NCI-H1105 (cell line): ENCODE results near the gene EML4.

Experiments
- DNase-seq: peaks from one replicate; lab custom pipeline; 2025; lab: John Stamatoyannopoulos, UW

EML4 gene

DNA sequence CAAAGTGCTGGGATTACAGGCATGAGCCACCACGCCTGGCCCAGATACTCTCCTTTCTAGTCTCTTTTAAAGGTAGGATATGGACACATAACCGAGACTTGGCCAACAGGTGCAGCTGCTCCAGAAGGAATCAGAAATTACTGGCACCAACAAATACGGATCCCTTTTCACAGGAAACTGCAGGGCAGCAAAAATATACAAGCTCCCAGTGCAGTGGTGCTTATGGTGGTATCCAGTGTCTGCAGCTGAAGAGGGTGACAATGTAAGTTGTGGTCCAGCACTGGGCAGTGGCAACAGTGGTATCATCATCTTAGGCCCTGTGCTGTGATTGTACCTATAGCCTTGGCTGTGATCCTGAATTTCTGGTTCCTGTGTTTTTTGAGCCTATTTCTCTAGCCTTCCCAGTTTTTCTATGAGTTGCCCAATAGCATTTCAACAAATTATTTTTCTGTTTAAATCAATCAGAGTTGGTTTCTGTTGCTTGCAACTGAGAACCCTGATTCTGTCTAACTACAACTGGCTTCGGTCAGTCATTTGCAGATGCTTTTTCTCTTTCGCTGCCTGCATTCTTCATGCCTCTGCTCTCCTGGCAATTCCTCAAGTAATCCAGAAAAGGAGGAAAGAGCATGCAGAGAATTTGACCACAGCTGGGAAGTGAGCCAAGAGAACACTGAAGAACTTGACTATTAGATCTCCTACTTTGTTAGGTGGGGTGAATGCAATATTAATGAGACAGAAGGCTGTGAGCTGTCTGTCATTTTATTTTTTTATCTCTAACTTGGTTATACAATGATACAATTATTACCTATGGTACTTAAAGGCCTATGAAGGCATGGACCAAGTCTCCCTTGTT lies 30.8 kb upstream of the EML4 start:
- peak; percentile 17 for DNase-seq

DNA sequence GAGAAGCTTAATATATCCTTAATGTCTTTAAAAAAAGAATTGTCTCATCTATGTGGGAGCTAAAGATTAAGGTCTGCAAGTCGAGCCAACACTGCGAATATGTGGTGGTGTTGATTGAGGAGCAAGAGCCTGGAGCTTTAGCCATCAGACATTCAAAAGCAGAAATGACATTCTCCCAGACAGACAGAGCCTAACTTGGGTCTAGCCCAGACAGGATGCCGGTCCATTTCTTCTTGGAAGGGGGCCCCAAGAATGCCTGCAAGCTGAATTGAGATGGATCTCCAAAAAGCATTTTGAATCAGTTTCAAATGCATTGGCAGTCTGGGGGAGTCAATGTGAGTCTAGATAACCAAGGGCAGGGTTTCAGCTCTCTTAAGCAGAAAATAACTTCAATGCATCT lies 30.1 kb upstream of the EML4 start:
- DNase-seq = no peak

DNA sequence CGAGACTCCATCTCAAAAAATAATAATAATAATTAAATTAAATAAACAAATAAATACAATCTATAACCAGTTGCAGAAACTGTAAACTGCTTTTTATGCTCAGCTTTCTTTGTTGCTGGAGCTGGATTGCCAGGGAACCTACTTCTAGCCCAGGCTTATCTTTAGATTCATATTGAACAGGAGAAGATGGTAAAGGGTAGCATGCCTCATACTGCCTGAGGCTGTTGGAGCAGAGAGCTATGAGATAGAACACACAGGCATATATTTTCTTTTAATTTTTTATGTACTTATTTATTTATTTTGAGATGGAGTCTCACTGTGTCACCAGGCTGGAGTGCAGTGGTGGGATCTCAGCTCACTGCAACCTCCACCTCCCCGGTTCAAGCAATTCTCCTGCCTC lies 28.7 kb upstream of the EML4 start:
- no peak for DNase-seq

DNA sequence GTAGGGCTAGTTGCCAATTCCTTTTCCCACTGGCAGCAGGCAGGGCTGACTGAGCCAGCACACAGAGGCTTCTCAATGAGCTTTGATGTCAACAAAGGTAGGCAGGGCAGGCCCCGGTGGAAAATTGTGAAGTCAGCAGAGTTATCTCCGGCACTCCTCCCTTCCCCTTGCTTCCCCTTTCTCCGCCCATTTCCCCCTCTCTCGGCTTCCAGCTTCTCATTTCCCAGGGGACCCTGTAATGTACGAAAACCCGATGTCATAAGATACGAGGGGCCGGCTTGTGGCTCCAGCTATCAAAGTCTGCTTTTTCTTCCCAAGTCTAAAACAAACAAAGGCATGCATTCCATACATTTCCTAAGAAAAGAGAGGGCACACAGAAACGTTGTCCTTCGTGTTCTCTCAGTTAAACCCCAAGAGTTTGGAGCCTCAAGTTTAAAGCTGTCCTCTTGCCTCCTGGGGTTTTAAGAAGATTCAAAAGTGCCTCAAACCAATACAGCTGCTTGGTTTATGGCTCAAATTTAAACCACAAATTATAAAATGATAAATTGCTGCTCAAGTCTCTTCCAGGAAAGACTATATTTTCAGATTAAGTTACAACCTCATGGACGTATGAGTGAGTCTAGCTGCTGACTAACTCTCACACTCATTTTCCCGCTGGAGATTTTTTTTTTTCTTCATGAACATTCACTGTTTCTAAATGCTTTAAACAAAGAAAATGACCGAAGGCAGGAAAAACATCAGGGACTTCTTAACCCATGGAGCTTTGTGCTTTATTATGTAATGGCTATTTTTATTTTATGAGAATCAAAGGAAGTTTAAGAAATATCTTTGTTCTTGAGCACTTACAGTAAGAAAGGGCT lies 27.2 kb upstream of the EML4 start:
- peak; percentile 27 for DNase-seq

DNA sequence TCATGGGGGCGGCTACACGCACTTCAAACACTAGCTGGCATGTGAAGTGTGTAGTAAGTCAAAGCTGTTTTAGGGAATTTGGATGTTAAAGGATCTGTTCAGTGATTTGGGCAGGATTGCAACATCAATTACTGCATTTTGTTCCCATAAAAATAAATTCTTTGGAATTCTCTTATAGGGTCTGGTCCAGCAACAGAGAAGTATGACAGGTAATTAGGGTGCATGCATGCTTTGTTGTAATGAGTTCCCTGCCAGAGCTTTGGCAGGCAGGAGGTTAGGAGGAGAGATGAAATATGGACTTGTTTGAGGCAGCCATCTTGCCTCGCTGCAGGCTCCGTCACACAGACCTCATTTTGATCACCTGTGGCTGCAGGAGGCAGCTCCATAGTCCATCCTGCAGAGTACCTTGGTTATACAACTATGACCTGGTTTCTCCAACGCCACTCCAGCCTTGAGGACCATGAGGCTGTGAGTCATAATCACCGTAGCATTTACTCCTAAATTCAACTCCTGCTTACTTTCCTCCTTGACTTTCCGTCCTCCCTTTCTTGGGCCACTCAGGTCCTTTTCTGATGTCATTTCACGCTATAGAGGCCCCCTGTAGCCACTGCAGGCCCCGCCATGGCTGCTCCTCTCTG lies 26.5 kb upstream of the EML4 start:
- DNase-seq = no peak

DNA sequence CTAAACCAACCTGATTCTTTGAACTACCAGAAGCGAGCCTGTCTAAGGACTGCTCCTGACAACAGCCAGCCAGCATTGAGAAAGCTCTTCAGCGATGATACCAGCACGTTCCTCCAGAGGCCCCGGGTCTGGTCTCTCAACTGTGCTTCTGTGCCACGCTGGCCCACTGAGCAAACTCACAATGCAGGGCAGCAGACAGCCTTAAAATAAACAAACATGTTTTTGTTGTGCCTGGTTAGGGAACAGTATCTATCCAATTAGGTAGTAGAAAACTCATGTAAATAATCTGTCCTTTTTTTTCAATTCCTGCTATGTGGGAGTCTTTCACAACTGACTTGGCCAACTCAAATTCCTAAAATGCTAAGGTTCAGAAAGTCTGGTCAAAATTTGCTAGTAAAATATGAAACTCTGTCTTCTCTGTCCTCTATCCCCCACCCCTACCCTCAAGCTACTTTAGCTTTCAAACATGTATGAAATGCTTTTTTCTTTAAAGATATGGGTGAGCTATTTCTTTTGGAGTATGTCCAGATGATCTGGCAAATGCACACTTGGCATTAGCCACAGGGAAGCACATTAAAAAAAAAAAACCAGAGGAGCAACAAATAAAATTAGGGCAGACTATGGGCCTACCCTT lies 21.4 kb upstream of the EML4 start:
- no peak for DNase-seq

DNA sequence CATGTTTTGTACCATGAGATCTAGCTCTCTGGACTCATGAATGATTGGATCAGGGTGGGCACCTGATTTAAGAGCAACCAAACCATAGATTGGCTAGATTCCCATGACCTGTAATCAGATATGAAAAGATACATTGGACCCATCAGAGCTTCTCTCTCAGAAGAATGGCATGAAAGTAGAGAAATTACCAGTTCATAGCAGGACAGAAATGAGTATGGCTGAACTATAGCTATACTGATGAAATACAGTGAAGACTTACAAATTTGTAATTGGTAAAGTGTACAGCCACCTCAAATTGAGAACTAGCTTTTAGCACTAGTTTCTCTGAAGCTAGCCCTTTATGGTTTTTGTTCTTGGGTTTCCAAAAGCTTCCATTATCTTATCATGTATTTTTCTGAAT lies 19.0 kb upstream of the EML4 start:
- DNase-seq = no peak

DNA sequence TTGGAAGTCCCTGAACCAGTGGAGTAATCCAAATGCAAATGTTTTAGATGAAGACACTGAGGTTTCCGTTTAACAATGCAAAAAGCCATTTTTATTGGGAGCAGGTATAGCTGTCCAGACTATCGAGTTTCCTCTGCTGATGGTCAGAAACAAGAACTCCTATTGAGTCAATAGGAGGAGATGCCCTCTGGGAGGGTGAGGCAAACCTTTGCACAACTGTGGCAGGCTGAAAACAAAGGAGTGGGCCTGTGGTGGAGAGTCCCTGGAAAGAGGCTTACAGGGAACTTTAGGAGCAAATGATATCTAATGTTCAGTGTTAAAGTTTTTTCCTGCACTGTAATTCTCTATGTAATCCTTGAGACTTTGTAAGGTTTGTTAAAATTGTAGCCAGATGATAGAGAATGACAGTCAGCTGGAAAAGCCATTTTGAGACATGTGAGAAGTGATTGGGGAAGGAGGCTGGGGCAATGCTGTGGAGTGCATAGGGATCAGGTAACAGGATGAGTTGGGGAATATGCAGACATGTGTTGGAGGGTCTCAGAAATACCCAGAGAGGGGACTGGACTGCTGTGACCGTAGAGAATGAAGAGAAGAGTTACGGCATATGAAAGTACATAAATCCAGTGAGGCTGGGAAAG lies 15.1 kb upstream of the EML4 start:
- DNase-seq = no peak

DNA sequence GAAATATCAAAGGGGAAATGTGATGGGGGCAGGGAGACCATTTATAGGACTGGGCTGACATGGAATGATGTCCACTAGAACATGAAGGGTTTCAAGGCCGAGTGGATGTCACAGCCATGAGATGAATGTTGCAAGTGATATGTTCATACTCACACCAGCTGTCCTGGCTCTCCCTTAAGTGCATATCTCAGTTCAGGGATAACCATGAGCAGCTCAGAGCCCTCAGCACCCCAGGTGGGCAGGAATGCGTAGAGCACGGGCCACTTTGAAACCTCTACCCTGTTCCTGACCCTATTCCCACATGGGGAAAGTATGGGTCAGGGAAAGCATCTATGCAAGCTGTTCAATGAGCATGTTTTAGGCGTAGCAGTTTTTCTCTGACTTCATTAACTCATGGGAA lies 12.4 kb upstream of the EML4 start:
- no peak for DNase-seq

DNA sequence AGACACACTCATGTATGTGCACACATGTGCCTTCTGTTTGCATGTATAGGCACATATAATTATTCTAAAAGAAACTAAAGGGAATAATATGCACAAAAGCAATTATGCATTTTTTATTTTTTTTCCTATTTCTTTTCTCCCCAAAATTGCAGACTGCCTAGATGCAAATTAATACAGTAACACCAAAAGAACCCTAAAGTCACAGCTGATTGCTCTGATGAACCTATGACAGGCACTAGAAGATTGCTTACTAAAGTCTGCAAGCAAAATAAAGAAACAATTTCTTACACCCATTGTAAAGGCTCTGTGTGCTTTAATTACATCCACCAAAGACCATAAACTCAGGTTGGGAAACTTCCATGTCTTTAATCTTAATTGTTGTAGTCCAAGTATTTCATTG lies 7.7 kb upstream of the EML4 start:
- DNase-seq = no peak

DNA sequence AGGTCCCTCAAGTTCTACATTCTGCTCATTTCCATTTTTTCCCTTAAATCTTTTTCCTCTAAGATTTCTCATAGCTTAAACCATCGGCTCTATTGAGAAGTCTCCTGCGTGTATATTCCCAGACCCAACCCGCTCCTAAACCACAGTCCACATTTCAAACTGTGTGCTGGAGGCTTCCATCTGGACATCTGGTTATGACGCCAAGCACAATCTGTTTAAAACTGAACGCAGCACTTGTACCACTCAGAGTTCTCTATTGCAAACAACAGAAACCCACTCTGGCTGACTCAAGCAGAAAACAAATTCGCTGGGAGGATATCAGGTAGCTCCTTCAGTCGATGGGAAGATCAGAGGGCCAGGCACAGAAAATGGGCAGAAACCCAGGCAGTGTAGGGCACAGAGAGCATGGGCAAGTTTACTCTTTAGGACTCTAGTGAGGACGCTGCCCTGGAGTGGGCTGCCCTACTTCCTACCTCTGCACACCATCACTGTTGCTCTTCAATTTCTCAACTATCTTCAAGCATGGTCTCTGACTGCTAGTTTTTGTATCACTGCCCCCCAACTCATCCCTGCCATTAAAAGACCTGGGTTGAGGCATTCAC lies 5.6 kb upstream of the EML4 start:
- no peak for DNase-seq

DNA sequence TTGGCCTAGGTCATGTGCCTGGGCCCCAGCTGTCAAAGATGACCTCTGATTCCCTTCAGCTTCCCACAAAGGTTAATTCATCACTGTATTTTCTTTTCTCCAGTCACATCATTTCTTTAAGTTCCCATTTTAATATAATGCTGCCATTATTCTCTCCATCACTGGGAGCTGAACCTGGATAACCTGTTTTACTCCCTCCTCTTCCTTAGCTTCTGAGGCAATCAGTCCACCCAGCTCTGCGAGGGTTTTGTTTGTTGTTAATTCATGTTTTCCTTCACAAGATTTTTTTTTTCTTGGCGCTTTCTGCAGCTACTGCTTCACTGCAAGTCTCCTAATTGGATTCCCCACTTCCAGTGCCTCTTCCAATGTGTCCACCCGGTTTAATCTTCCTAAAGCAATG lies 5.1 kb upstream of the EML4 start:
- no peak for DNase-seq

DNA sequence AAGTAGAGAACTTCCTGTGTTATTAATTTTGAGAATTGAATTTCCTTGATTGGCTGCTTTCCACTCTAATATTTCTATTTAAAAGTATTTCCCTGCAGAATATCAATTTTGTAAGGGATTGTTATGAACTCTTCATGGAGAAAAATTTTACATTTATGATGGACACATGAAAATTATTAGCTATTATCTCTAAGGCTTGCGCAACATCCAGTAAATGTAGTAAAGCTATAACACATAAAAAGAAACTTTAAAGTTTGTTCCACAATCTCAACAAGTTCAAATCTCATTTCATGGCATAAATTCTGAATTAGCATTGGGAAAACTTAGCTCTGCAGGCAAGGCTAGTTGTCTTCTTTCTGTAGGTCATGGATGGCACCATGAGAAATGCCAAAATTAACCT lies 4.2 kb upstream of the EML4 start:
- DNase-seq = no peak

DNA sequence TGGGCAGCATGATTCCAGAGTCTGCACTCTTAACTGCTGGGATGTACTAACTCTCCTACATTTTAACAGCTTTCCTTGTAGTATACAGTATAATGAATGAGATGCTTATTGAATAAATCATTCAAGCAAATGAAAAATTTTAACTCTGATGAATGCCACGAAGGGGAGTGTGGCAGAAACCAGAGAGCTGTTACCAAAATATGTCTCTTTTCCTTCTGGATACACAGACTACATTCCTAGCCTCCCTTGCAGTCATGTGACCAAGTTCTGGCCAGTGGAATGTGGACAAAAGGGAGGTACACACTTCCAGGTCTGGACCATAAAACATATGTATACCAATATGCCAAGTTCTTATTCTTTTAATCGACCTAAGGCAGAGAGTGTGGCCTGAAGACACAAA lies 1.7 kb upstream of the EML4 start:
- DNase-seq = no peak

DNA sequence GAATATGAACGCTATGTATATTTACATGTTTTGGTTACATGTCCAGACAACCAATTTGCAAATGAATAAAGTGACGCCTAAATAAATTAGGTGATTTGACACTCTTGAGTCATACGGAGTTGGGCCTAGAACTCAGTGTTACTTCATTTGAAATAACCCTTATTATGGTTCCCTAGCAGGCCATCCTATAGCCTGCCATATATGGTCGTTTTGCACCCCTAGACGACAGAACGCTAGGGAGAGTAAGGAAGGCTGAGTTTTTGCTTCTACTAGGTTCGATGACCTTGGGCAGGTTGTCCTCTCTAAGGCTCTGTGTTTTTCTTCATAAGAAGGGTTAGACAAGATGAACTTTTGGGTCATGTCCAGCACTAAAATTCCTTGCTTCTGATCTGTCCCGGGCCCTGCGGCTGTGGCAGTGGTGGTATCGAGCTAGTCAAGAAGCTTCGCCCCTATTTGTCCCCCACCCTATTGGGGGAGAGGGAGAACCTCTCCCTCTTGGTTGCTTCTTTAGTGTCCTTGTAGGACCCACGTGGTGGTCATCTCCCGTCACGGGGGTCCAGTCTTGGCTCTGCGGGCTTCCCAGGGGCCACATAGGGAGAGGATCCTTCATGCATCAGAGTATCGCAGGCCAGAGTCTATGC lies 574 bp upstream of the EML4 start:
- no peak for DNase-seq

DNA sequence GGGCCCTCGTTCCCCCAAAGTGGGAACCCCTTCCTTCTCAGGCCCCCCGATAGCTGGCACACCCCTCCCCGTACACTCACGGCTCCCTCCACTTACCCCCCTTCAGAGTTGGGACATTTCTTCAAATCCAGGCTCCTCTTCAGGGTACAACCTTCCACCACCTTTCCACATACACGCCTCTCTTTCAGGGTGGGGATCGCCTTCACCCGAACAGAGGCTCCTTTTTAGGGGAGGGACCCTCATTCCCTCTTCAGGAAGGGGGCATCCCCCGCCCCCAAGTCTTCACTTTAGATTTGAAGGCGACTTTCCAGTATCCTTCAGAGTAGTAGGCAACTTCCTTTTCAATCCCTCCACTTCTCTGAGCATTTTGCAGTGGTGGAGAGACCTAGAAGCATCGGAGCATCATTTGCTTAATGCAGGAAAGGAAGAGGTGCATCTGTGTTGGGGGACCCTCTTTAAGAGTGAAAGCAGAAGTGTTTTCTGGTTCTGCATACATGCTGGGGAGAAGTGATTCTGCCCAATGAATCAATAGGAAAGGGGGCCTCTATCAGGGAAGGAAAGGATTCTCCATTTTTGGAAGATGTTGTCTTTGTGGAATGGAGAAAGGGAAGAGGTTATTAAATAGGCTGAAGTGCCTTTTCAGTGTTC lies 845 bp downstream of the EML4 start:
- no peak for DNase-seq

DNA sequence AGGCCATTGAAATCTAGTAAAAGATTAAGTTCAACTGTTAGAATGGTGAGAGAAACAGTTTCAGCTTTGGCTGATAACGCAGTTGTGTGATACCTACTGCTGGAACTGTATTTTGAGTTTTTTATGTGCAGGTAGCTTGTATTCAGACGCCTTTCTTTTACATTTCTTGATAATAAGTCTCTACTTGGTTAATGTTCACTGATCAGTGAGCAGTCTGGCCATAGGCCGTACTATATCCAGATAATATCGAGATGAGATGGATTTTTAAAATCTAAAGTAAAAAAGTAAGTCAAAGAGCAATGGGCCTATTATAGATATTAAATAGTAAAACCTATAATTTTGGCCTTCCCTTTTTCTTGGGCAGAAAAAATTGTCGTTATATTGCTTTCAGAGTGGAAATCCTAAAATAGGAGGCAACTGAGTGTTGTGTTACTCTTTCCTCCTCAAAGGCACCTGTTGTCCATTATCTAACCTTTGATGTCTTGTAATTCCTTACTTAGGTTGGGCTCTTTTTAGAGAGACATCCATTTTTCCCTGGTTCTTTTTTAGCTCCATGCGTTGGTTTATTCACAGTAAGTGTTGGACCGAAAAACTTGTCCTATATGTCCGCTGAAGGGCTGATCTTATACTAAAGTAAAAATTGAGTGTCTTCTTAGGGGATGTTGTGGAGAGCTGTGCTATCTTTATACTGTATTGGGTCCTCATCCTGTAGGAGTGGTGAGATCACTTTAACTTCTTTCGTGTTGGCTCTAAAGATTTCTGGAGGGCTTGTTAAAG lies 1.7 kb downstream of the EML4 start:
- no peak for DNase-seq

DNA sequence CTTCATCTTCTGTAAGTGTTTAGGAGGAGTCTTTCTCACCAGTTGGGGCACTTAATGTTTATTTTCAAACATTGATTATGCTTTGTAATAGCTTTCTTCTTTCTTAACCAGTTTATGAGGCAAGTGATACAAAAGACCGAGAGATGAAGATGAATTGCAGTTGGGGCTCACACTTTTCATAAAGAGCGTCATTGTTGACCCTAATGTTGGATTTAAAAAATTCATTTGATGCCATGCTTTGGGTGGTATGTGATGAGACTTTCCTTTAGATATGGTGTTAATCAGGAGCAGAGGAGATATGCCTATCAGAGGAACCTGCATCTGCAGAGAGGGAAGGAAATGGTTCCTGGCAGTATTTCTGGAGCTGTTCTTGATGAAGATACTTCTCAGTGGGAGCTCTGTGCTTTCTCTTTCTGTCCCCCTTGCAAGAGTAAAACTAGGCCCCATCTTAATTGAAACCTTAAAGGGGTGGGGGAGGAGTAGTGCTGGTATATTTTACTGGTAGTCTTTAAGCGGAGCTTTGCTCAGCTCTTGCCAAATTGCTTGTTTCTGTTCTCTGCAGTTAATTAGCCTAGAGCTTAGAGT lies 2.3 kb downstream of the EML4 start:
- DNase-seq = no peak

DNA sequence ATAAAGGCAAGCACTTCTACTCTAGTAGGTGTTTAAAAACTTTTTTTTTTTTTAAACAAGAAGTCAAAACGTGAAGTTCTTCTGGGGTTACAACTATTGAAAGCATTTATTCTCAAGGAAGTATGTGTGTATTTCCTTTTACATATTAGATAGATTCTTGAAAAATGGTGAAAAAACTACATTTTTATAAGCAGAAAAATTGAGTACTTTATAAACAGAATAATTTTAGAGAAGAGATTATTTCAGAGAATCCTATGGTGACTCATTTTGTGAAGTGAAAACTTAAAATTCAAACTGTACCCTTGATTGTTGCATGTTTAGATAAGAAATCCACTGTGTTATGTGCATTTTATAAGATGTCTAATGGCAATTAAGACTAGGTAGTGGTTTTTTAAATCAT lies 2.9 kb downstream of the EML4 start:
- no peak for DNase-seq
